NCI-H2029 treated with DMSO at 0.1 percent for 48 hours (cell line): ENCODE measurements around the gene ACTL7A.
"Not testable (repeated sequence)": the region's sequence is repeated elsewhere in the genome, so short reads cannot be mapped to it uniquely, and the experiment has no call there.

Experiments
- DNase-seq: peaks from one replicate; lab custom pipeline; 2025; lab: John Stamatoyannopoulos, UW

The ACTL7A gene, protein sequence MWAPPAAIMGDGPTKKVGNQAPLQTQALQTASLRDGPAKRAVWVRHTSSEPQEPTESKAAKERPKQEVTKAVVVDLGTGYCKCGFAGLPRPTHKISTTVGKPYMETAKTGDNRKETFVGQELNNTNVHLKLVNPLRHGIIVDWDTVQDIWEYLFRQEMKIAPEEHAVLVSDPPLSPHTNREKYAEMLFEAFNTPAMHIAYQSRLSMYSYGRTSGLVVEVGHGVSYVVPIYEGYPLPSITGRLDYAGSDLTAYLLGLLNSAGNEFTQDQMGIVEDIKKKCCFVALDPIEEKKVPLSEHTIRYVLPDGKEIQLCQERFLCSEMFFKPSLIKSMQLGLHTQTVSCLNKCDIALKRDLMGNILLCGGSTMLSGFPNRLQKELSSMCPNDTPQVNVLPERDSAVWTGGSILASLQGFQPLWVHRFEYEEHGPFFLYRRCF

DNA sequence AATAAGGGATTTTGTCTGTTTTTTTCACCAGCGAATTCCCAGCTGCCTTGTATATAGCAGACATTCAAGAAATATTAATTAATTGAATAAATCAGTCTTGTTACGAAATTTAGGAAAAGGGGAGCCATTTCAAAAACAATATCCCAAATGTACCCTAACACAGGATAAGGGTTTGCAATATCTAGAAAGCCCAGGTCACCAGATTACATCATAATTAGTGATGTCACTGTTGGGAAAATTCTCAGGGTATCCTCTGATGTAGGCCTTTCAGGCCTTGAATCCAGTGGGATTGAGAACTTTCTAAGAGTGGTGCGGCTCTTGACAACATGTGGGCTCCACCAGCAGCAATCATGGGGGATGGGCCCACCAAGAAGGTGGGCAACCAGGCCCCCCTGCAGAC, at the start of gene ACTL7A:
TSS of gene ACTL7A (plus strand) at position 270 of the 400 bp plus-strand sequence. CDS start at position 327, 57 bp downstream.
- no peak for DNase-seq

DNA sequence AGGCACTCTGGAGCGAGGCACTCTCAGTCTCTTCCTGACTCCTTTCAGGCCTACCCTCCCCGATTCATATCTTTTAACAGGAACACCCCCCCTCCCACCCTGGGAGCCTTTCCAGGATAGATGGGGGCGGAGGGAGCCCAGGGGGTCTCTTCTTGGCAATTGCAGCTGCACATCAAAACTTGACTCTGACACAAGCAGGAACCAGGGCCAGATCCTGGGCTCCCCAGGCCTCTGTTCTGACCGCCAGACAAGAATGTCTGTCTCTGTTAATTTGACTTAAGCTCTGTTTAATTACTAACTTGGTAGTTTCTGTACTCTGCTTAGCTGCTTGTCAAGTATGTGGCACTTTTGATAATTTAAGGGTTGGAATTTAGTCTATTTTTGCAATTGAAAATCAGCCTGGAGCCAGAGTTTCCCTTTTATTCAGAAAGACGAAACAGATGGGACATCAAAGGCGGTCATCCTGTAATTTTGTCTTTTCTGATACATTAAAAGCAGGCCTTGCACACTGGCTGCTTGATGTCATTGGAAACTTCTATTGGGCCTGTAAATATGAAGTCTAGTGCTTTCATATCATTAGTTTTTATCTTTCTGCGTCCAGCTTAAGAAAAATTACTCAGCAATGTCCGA, 49.6 kb upstream of the ACTL7A start:
- no peak for DNase-seq

DNA sequence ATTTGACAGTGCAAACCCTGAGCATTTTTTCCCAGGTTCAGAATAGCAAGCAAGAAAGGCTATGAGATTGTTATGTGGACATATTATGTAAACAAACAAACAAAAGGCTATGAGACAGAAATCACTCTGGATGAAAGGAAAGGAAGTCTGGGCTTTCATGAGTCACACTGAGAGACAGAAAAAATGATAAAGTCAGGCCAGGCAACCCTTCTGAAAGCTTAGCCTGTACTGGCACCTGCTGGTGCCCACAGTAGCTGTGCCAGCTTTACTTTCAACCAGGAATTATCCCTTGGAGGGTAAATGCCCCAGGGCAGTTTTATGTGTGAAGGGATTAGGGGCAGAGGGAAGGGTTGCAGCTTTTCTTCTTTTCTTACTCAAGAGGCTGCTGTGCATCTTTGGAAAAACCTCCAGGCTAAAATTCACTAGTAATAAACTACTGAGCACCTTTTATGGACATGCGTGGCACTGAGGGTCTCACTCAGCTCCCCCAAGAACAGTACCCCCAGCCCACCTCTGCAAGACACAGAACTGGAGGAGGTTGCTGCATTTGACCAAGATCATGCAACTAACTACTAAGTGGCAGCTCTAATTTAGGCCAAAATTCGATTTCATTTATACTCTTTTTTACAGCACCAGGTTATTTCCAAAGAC, 48.0 kb upstream of the ACTL7A start:
- DNase-seq: peak; percentile 46

DNA sequence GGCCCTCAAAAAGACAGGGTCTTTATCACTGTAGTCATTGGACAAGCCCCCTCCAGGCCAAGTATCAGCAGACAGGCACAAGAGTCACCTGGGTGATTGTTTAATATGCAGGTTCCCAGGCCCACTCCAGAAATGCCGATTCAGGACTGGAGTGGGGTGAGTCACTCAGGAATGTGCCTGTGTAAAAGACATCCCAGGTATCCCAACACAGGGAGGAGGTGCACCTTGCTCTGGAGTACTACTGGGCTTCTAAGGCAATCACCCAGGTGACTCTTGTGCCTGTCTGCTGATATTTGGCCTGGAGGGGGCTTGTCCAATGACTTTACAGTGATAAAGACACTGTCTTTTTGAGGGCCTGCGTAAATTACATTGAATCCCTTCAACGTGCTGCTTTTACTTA, 46.9 kb upstream of the ACTL7A start:
- DNase-seq: no peak

DNA sequence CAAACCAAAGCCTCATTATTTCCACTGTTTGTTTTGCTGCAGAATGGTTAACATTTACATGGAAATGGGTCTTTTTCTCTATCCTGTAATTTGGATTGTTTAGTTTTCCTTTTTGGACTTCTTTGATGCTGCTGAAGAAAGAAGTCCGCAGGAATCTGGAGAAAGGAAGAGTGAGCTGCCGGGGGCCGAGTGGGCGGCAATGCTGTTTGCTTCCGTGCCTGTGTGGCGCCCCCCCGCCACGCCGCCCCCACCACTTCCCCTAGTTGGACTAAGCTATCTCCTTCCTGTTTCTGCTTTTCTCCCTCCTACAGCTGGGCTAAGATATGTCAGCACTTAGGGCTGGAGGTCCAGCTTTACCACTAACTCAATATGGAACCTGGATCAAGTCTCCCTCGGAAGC, 46.0 kb upstream of the ACTL7A start:
- DNase-seq: no peak

DNA sequence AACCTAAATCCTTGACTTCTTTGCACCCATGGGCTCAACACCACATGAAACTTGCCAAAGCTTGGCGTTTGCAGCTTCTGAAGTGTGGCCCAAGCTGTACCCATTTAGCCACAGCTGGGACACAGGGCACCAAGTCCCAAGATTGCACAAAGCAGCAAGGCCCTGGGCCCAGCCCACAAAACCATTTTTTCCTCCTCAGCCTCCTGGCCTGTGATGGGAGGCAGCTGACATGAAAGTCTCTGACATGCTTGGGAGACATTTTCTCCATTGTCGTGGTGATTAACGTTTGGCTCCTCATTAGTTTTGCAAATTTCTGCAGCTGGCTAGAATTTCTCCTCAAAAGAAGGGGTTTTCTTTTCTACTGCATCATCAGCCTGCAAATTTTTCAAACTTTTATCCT, 38.2 kb upstream of the ACTL7A start:
- DNase-seq: no peak

DNA sequence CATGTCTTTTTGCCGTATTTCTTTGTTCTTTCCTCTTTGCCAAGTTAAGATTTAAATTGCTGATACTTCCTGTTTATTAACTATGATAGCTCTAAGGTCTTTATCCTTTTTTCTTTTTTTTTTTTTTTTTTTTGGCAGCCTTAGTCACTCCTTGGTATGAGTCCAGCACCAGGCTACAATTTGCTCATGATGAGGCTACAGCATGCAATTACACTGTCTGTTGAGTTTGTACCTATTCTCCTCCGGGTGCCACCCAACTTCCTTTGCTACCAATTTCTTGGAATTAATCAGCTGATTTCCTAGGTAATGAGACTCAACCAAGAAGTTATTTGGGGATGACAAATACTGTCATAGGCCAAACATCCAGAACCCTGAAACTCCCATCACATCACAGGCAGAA, 31.8 kb upstream of the ACTL7A start:
- DNase-seq: no peak

DNA sequence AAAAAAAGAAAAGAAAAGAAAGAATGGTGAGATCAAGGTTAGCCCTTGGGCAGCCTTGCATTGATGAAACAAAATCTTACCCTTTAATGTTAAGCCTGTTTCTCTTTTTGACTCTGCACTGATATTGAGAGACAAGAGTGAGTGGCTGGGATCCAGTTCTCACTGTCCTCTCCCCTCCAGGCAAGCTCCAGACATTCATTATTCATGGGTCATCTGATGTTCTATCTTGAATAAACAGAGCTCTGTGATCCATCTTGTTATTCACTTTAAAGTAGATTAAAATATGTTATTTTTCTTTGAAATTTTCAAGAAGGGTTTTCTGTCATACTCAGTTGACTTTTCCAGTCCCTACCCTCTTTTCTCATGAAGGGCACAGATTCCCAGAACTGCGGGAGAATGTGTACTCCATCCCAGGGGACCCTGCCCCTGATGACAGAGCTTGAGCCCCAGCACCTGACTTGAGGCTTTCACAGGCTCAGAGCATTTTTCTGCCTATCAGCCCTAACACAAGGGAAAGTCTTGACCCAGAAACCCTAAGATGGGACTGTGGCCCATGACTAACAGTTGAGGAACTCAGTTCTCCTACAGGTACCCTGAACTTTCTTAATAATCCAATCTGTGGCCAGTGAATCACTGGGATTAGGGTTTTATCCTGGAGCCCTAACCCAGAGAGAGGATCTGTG, 30.4 kb upstream of the ACTL7A start:
- no peak for DNase-seq

DNA sequence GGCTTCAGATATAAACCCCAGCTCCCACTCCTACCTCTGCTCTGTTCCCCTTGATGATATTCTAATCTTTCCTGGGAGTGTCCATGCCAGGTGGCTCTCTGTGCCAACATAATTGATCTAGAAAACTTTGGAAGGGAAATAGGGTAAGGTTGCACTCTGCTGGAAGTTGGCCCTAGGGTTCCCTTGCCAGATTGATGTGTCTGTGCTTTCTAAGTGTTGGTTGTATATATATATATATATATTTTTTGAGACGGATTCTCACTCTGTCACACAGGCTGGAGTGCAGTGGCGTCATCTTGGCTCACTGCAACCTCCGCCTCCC, 29.9 kb upstream of the ACTL7A start:
- DNase-seq: no peak

DNA sequence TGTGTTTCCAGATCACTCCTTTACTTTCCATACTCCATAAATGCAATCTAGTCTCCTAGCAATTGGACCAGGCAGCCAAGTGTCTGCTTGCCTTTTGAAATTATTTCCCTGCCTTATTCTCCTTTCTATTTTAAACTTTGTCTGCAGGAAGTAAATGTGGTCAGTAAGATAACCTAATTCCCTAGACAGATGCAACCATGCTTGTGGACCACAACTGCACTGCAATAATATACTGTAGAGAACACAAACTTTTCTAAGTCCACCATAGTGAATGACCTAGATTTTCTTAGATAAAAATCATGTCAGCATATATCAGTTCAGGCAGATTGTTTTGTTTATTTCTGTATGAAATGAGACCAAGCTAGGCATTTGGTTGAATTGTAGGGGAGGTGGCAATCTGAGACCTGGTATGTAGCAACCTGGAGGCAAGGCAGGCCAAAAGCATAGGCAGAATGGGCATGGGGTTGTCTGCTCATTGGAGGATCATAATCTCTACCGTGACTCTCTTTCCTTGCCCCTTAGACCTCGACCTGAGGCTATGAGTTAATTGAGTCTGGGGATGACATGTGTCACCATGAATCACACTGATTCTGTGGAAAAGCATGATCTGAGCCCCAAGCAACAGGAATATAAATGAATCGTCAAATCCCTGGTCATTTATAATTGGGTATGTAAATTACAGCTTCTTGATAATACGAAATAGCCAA, 27.0 kb upstream of the ACTL7A start:
- no peak for DNase-seq

DNA sequence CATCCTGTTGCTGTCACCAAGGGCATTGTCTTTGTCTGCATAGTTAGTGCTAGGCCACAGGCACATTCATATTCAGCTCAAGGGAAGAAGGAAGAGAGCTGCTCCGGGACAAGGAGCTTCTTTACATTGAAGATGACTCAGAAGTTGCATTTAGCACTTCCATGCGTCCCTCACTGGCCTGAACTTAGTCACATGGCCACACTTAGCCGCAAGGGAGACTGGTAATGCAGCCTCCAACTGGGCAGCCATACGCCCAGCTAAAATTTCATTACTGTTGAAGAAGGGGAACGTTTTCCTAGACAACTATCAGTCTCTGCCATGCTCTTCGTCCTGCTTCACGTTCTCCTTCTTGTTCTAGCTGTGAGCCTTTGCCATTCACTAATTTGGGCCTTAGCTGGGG, 26.2 kb upstream of the ACTL7A start:
- no peak for DNase-seq

DNA sequence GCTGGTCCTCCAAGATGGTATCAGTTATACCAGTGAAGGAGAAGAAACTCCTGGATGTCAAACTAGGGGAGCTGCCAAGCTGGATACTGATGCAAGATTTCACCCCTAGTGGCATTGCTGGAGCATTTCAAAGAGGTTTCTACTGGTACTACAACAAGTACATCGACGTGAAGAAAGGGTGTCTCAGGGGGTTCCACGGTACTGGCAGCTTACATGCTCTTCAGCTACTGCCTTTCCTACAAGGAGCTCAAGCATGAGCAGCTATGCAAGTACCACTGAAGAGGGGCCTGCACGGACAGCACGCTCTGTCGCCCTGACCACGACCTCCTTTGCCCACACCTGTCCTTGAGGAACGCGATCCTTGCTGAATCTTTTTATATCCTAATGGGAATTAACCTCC, 25.7 kb upstream of the ACTL7A start:
- no peak for DNase-seq

DNA sequence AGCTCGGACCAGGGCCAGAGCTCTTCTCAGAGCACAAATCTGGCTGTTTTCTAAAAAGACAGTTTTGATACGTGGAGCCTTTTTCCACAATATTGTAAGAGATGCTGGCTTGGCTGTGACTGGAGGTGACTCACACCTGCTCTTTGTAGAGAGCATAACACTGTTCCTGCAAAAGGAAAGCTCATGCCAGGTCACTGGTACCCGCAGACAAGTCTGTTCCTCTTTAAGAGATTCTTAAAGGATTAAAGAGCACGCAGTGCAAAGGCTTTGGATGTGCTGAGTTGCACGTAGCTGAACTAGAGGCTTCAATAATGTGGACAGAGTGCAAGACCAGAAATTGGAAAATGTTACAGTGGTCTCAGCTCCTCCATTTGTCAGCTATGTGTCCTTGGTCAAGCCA, 25.3 kb upstream of the ACTL7A start:
- DNase-seq: no peak

DNA sequence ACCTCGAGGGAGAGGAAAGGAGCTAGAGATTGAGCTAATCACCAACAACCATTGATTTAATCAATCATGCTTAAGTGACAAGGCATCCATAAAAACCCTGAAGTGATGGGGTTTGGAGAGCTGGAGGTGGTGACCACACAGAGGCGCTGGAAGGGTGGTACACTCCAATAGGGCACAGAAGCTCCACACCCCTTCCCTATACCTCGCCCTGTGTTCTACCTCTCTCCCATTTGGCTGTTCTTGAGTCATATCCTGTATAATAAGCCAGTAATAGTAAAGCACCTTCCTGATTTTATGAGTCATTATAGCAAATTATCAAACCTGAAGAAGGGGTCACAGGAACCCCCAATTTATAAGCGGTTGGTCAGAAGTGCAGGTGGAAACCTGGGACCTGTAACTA, 24.5 kb upstream of the ACTL7A start:
- DNase-seq: no peak

DNA sequence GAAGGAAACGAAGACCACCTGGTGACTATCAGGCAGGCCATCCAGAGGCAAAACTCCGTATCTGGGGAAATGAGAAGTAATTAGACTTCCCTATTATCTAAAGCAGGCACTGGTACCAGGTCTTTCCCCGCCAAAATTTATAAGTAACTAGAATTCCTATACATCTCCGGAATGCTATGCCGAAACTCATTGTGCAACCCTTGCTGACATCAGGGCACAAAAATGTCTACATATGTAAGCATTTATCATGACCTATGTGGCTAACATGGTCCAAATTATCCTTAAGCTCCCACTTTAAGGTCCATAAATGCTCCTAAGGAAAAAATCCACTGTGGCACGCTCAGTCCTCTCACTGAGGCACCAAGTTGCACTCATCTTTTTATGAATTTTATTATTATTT, 24.0 kb upstream of the ACTL7A start:
- no peak for DNase-seq

DNA sequence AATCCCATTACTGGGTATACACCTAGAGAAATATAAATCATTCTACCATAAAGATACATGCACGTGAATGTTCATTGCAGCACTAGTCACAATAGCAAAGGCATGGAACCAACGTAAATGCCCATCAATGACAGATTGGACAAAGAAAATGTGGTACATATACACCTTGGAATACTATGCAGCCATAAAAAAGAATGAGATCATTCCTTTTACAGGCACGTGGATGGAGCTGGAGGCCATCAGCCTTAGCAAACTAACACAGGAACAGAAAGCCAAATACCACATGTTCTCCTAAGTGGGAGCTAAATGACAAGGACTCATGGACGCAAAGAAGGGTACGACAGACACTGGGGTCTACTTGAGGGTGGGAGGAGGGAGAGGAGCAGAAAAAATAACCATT, 22.5 kb upstream of the ACTL7A start:
- DNase-seq: not testable (repeated sequence)

DNA sequence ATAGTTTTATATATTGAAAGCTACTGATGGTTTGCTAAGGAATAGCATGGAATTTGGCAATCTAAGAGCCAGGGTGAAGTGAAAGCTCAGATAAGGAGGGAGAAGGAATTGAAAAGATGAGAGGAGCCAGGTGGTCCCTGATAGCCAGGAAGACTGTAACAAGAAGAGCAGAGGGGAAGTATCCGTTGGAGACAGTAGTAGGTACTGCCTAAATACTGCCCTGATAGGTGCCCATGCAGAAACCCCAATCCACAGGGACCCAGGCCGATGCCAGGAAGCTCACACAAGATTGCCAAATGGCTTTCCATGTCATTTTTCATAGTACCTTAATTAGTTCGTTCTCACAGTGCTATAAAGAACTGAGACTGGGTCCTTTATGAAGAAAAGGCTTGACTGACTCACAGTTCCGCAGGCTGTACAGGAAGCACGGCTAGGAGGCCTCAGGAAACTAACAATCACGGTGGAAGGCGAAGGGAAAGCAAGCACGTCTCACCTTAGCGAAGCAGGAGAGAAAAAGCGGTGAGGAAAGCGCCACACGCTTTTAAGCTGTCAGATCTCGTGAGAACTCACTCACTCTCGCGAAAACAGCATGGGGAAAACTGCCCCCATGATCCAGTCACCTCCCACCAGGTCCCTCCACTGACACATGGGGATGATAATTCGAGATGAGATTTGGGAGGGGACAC, 19.3 kb upstream of the ACTL7A start:
- no peak for DNase-seq

DNA sequence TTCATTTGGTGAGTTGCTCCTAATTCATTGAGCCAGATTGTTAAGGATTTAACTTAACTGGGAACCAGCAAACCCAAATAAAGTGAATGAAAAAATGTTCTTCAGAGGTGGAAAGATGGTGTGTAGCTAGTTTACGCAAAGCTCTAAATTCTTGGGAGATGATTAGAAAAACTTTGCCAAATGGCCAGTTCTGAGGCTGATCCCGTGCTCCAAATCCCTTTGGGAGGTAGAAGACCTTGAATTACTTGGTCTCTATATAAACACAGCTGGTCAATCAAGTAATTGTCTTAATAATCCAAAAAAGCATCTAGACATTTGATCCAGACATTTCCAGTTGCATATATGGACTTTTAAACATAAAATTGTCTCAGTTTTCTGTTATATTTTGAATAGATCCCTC, 17.7 kb upstream of the ACTL7A start:
- no peak for DNase-seq

DNA sequence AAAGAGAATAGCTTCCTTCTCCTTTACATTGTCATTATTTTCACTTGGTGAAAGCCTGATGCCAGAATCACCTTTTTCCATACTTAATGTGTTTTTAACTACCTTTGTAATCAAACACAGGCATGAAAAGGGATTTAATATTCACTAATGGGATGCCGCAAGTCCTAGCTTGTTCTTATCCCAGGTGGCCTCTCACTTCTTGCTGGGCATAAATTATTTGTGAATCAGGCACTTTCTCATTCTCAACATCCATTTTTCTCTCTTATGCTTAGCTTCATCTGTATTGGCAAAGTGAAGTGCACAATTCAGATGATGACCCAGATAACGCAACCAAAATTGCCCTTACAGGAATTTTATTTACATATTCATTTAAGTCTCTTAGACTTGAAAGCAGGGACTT, 17.2 kb upstream of the ACTL7A start:
- DNase-seq: no peak

DNA sequence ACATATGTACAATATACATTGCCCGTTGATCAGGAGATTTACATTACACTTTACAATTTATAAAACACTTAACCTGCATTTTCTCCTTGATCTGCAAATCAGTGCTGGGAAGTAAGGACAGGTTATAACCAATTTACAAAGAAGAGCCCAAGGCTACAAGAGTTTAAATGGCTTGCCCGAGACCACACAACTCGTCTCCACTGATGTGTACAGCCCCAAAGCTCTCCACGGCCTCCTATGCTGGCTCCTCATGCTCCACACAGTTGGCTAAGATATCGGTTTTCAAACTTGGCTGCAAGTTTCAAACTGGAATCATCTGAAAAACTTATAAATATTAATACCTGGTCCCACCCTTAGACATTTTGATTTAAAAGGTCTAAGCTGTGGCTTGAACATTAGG, 16.6 kb upstream of the ACTL7A start:
- DNase-seq: no peak

DNA sequence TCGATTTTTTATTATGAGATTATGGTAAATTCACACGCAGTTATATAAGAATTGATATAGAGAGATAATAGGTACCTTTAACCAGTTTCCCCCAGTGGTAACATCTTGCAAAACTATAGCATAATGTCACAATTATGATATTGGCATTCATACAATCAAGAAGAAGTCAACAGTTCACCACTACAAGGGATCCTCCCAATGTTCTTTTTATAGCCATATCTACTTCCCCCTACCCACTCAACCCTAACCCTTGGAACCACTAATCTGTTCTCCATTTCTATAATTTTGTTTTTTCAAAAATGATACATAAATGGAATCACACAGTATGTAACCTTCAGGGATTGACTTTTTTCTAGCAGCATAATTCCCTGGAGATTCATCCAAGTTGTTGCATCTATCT, 16.1 kb upstream of the ACTL7A start:
- no peak for DNase-seq

DNA sequence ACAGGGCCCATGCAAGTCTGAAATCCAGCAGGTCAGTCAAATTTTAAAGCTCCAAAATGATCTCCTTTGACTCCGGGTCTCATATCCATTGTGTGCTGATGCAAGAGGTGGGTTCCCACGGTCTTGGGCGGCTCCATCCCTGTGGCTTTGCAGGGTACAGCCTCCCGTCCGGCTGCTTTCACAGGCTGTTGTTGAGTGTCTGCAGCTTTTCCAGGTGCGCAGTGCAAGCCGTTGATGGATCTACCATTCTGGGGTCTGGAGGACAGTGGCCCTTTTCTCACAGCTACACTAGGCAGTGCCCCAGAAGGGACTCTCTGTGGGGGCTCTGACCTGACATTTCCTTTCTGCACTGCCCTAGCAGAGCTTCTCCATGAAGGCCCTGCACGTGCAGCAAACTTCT, 13.8 kb upstream of the ACTL7A start:
- DNase-seq: not testable (repeated sequence)
